IMR-90 (cell line): Measurements from ENCODE around the gene BANP. TPM values are rescaled to one million over a fixed set of nuclear protein-coding genes. Genes with fewer than 3 reads are reported as not detected.
"Not testable (repeated sequence)": the region's sequence is repeated elsewhere in the genome, so short reads cannot be mapped to it uniquely, and the experiment has no call there.

ENCODE experiments used
- ATAC-seq: fragments of 200-7000 bp; cut with Tn5 transposase; 2 replicates; pipeline ENCODE4 v1.9.1; 2020; ENCODE audit warnings: low read depth, mild to moderate bottlenecking, moderate library complexity
- BruUV-seq: library from RNA; stranded (reverse); fragments of 400-500 nt; replicated peaks from 2 replicates; lab custom pipeline; 2021; lab: Mats Ljungman, UMichigan
- CTCF ChIA-PET: fragments of 300-600 bp; formaldehyde crosslinking; extraction: SDS; loops from one replicate; lab custom pipeline; 2021; ENCODE audit warnings: antibody characterized with exemption; lab: Yijun Ruan, JAX
- POLR2A ChIA-PET: fragments of 300-600 bp; sonication (Branson Sonifier 250); formaldehyde crosslinking; loops from one replicate; lab custom pipeline; 2022; ENCODE audit warnings: antibody characterized with exemption; ENCODE audit not compliant: unreplicated experiment; lab: Charles Lee
- DNase-seq: peaks from one replicate; pipeline ENCODE4 v3.0.0; 2013
- H2AFZ ChIP-seq: replicated peaks from 2 replicates; pipeline ENCODE3; 2013; ENCODE audit warnings: low read length, mild to moderate bottlenecking; ENCODE audit not compliant: poor library complexity
- H2AK5ac ChIP-seq: 2 replicates; pipeline ENCODE4 v1.6.1; 2013; ENCODE audit warnings: low read depth, low read length, inconsistent platforms
- H2AK9ac ChIP-seq: replicated peaks from 2 replicates; pipeline ENCODE3; 2013; ENCODE audit warnings: mild to moderate bottlenecking, low read depth, low read length, moderate library complexity; ENCODE audit not compliant: poor library complexity
- H2BK120ac ChIP-seq: 2 replicates; pipeline ENCODE4 v1.6.1; 2013; ENCODE audit warnings: low read depth, low read length, inconsistent platforms
- H2BK15ac ChIP-seq: 3 replicates; pipeline ENCODE4 v1.6.1; 2013; ENCODE audit warnings: low read depth, low read length, inconsistent platforms
- H2BK20ac ChIP-seq: 2 replicates; pipeline ENCODE4 v1.6.1; 2013; ENCODE audit warnings: low read depth, mild to moderate bottlenecking, inconsistent platforms, low read length, moderate library complexity
- H2BK5ac ChIP-seq: 2 replicates; pipeline ENCODE4 v1.6.1; 2013; ENCODE audit warnings: mild to moderate bottlenecking, low read depth, low read length, inconsistent platforms; ENCODE audit not compliant: poor library complexity, severe bottlenecking
- H3K14ac ChIP-seq: replicated peaks from 2 replicates; pipeline ENCODE4 v1.6.1; 2013; ENCODE audit warnings: low read depth, low read length, inconsistent platforms
- H3K18ac ChIP-seq: 2 replicates; pipeline ENCODE4 v1.6.1; 2013; ENCODE audit warnings: low read depth, low read length, control low read depth
- H3K23ac ChIP-seq: 2 replicates; pipeline ENCODE4 v1.6.1; 2013; ENCODE audit warnings: low read depth, low read length, inconsistent platforms
- H3K27ac ChIP-seq: 2 replicates; pipeline ENCODE4 v1.5.1; 2013; ENCODE audit warnings: mild to moderate bottlenecking, control low read depth, low read length; ENCODE audit not compliant: insufficient read depth
- H3K27me3 ChIP-seq: 2 replicates; pipeline ENCODE4 v1.6.1; 2013; ENCODE audit warnings: low read length; ENCODE audit not compliant: control insufficient read depth, insufficient read depth
- H3K36me3 ChIP-seq: 2 replicates; pipeline ENCODE4 v1.6.1; 2013; ENCODE audit warnings: low read length, mixed read lengths; ENCODE audit not compliant: control insufficient read depth, insufficient read depth
- H3K4ac ChIP-seq: 2 replicates; pipeline ENCODE4 v1.6.1; 2013; ENCODE audit warnings: low read depth, low read length, inconsistent platforms
- H3K4me1 ChIP-seq: 2 replicates; pipeline ENCODE4 v1.6.1; 2013; ENCODE audit warnings: low read length, mixed read lengths; ENCODE audit not compliant: control insufficient read depth, insufficient read depth
- H3K4me2 ChIP-seq: 2 replicates; pipeline ENCODE4 v1.6.1; 2013; ENCODE audit warnings: low read depth, mild to moderate bottlenecking, control low read depth, low read length, moderate library complexity
- H3K4me3 ChIP-seq: 2 replicates; pipeline ENCODE4 v1.5.1; 2013; ENCODE audit warnings: low read depth, mild to moderate bottlenecking, control low read depth, low read length, moderate library complexity; ENCODE audit not compliant: insufficient read depth
- H3K56ac ChIP-seq: 2 replicates; pipeline ENCODE4 v1.6.1; 2013; ENCODE audit warnings: low read length, inconsistent platforms; ENCODE audit not compliant: insufficient read depth; ENCODE audit errors: extremely low read depth
- H3K79me1 ChIP-seq, 2 experiments: 2 replicates each; pipeline ENCODE4 v1.6.1; 2013; ENCODE audit warnings: low read length in 2 of 2, inconsistent platforms in 1 of 2, low read depth in 1 of 2
- H3K9ac ChIP-seq: 2 replicates; pipeline ENCODE4 v1.6.1; 2013; ENCODE audit warnings: low read depth, low read length, control low read depth
- H3K9me1 ChIP-seq: 2 replicates; pipeline ENCODE4 v1.6.1; 2013; ENCODE audit warnings: low read length, inconsistent platforms; ENCODE audit not compliant: insufficient read depth
- H3K9me3 ChIP-seq: 2 replicates; pipeline ENCODE4 v1.6.1; 2013; ENCODE audit warnings: low read length; ENCODE audit not compliant: control insufficient read depth, insufficient read depth
- H4K20me1 ChIP-seq: 2 replicates; pipeline ENCODE4 v1.6.1; 2013; ENCODE audit warnings: low read length, inconsistent platforms; ENCODE audit not compliant: insufficient read depth
- H4K5ac ChIP-seq: 2 replicates; pipeline ENCODE4 v1.6.1; 2013; ENCODE audit warnings: mild to moderate bottlenecking, low read depth, low read length, control low read depth
- H4K8ac ChIP-seq, 2 experiments: 2 replicates each; pipeline ENCODE4 v1.6.1; 2013; ENCODE audit warnings: low read depth in 2 of 2, low read length in 2 of 2, control low read depth in 1 of 2, inconsistent platforms in 1 of 2
- H4K91ac ChIP-seq: 2 replicates; pipeline ENCODE4 v1.6.1; 2013; ENCODE audit warnings: low read depth, low read length, inconsistent platforms; ENCODE audit not compliant: insufficient read depth
- WGBS, 2 experiments: methylation state at CpG; one replicate each; pipeline versions ENCODE4 v1.1.5 to v1.1.7; 2013; ENCODE audit warnings: missing lambda C conversion rate in 2 of 2; ENCODE audit not compliant: insufficient read length in 1 of 2; ENCODE audit errors: extremely low coverage in 2 of 2; 5-methylcytosine and 5-hydroxymethylcytosine counted together
- dilution Hi-C: fragments of 300-500 bp; cut with HindIII; formaldehyde crosslinking; loops from one replicate; pipeline ENCODE4 v1.14.3; 2018; ENCODE audit warnings: low sequenced_read_pairs; ENCODE audit not compliant: unreplicated experiment
- in situ Hi-C: fragments of 300-500 bp; cut with MboI; formaldehyde crosslinking; loops from 3 replicates; pipeline ENCODE4 v1.14.3; 2019; ENCODE audit warnings: low sequenced_read_pairs, inconsistent platforms, mixed read lengths
- intact Hi-C: fragments of 100-400 bp; cut with micrococcal nuclease; formaldehyde crosslinking; loops from 2 replicates; pipeline ENCODE4 v1.10.0; 2022
- polyA plus RNA-seq, 3 experiments: library from polyadenylated mRNA; depleted of rRNA; stranded (reverse); fragments of >200 nt; gene quantifications; 2 replicates each; pipeline ENCODE4 v1.2.3, GENCODE V29; 2012; ENCODE audit warnings: low replicate concordance in 1 of 3
- total RNA-seq: library from RNA; depleted of rRNA; stranded (reverse); fragments of >200 nt; gene quantifications from 2 replicates; pipeline ENCODE4 v1.2.3, GENCODE V29; 2012

BANP gene
- total and polyA plus RNA-seq, 2 of the 4 experiments (the other 2 are of a cell fraction): 17.4 to 17.9 TPM

- WGBS, 2 experiments: no CpG with 5 or more reads among the region's 4 CpGs
- H3K9me3 ChIP-seq, H2BK20ac ChIP-seq, intact Hi-C loops, ATAC-seq, H3K27me3 ChIP-seq, H3K18ac ChIP-seq, H2AK9ac ChIP-seq, H3K9me1 ChIP-seq, H2BK120ac ChIP-seq, H4K8ac ChIP-seq, in situ Hi-C loops, H4K20me1 ChIP-seq, H3K4ac ChIP-seq, H3K14ac ChIP-seq, H3K56ac ChIP-seq, H2BK15ac ChIP-seq, BruUV-seq, H3K36me3 ChIP-seq, H3K23ac ChIP-seq, H3K4me3 ChIP-seq, H2AFZ ChIP-seq, H3K4me2 ChIP-seq, H4K91ac ChIP-seq, dilution Hi-C loops, H2BK5ac ChIP-seq, H4K5ac ChIP-seq, H3K9ac ChIP-seq, H2AK5ac ChIP-seq, CTCF ChIA-PET, DNase-seq, H3K27ac ChIP-seq: not testable (repeated sequence)
- POLR2A ChIA-PET: interaction anchor here (0.7 kb wide), 1 partner anchor 24 kb away, joined by 3 read pairs; no protein-coding TSS in a partner anchor
- Histone ChIP-seq H3K4me1 (peaks cover 11% of the 10 kb centered on the region), H3K79me1 (peaks cover 12 to 38% of the 10 kb centered on the region in 2 experiments)
These were observed 39.0 kb downstream of the BANP start for GRCh38 chr16:87990254-87990653.
